GM23338 (cell line): ENCODE data around the gene USP21. TPM values are rescaled to one million over a fixed set of nuclear protein-coding genes. Genes with fewer than 3 reads are reported as not detected.

ENCODE experiments used
- EZH2 ChIP-seq: fragments of 200-600 bp; sonication (generic); IDR thresholded peaks from one replicate; pipeline ENCODE4 v1.8.0; 2017; ENCODE audit warnings: antibody characterized with exemption, mild to moderate bottlenecking, low read depth; ENCODE audit not compliant: unreplicated experiment
- EZH2phosphoT487 ChIP-seq: fragments of 200-600 bp; sonication (generic); IDR thresholded peaks from one replicate; pipeline ENCODE4 v1.8.1; 2018; ENCODE audit warnings: antibody characterized with exemption; ENCODE audit not compliant: unreplicated experiment
- NANOG ChIP-seq: IDR thresholded peaks from 2 replicates; pipeline ENCODE4 v1.6.1; 2016; ENCODE audit warnings: antibody characterized with exemption, borderline replicate concordance
- STAT1 ChIP-seq: IDR thresholded peaks from one replicate; pipeline ENCODE4 v1.6.1; 2016; ENCODE audit warnings: antibody characterized with exemption; ENCODE audit not compliant: unreplicated experiment
- ZNF114 ChIP-seq: fragments of 250-450 bp; sonication (Bioruptor Pico); IDR thresholded peaks from 2 replicates; pipeline ENCODE4 v1.5.0; 2020; ENCODE audit warnings: mild to moderate bottlenecking, moderate library complexity
- ZNF331 ChIP-seq: fragments of 250-450 bp; sonication (Bioruptor Pico); IDR thresholded peaks from 2 replicates; pipeline ENCODE4 v1.5.0; 2020; ENCODE audit warnings: low read depth, mild to moderate bottlenecking, moderate library complexity
- polyA plus RNA-seq: library from polyadenylated mRNA; unstranded; fragments of >200 nt; fragmentation: Nextera tagmentation; extraction: Ambion mirVana; gene quantifications from 2 replicates; pipeline ENCODE4 v1.2.1, GENCODE V29; 2016
- total RNA-seq: library from RNA; depleted of rRNA; stranded (reverse); fragments of >200 nt; shearing (Covaris generic); gene quantifications from 2 replicates; pipeline ENCODE4 v1.2.3, GENCODE V29; 2014
- TF ChIP-seq, protein P1 (sequence below): fragments of 250-450 bp; sonication (Bioruptor Pico); IDR thresholded peaks from 2 replicates; pipeline ENCODE4 v1.5.0; 2020; ENCODE audit warnings: mild to moderate bottlenecking, moderate library complexity
- TF ChIP-seq, protein P2 (sequence below): IDR thresholded peaks from 2 replicates; pipeline ENCODE4 v1.6.1; 2016; ENCODE audit warnings: antibody characterized with exemption

USP21 gene
- total and polyA plus RNA-seq, 2 experiments from 2014 or later = 17.9 to 25.6 TPM

DNA sequence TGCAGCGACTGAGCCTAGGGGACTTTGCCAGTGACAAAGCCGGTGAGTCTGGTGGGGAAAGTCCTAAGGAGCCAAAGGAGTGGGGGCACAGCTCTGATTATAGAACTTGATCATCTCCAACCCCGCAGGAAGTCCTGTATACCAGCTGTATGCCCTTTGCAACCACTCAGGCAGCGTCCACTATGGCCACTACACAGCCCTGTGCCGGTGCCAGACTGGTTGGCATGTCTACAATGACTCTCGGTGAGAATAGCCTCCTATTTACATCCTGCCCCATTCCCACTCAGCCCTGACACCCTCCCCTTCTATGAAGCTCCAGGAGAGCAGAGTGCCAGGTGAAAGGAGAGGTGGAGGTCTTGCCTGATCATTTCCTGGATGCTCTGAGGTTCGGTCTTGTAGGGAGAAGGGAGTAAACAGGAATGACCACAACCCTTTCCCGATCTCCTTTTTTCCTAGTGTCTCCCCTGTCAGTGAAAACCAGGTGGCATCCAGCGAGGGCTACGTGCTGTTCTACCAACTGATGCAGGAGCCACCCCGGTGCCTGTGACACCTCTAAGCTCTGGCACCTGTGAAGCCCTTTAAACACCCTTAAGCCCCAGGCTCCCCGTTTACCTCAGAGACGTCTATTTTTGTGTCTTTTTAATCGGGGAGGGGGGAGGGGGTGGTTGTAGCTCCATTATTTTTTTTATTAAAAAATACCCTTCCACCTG lies 5.8 kb downstream of the USP21 start (continued):
- TF ChIP-seq, protein P1, sequence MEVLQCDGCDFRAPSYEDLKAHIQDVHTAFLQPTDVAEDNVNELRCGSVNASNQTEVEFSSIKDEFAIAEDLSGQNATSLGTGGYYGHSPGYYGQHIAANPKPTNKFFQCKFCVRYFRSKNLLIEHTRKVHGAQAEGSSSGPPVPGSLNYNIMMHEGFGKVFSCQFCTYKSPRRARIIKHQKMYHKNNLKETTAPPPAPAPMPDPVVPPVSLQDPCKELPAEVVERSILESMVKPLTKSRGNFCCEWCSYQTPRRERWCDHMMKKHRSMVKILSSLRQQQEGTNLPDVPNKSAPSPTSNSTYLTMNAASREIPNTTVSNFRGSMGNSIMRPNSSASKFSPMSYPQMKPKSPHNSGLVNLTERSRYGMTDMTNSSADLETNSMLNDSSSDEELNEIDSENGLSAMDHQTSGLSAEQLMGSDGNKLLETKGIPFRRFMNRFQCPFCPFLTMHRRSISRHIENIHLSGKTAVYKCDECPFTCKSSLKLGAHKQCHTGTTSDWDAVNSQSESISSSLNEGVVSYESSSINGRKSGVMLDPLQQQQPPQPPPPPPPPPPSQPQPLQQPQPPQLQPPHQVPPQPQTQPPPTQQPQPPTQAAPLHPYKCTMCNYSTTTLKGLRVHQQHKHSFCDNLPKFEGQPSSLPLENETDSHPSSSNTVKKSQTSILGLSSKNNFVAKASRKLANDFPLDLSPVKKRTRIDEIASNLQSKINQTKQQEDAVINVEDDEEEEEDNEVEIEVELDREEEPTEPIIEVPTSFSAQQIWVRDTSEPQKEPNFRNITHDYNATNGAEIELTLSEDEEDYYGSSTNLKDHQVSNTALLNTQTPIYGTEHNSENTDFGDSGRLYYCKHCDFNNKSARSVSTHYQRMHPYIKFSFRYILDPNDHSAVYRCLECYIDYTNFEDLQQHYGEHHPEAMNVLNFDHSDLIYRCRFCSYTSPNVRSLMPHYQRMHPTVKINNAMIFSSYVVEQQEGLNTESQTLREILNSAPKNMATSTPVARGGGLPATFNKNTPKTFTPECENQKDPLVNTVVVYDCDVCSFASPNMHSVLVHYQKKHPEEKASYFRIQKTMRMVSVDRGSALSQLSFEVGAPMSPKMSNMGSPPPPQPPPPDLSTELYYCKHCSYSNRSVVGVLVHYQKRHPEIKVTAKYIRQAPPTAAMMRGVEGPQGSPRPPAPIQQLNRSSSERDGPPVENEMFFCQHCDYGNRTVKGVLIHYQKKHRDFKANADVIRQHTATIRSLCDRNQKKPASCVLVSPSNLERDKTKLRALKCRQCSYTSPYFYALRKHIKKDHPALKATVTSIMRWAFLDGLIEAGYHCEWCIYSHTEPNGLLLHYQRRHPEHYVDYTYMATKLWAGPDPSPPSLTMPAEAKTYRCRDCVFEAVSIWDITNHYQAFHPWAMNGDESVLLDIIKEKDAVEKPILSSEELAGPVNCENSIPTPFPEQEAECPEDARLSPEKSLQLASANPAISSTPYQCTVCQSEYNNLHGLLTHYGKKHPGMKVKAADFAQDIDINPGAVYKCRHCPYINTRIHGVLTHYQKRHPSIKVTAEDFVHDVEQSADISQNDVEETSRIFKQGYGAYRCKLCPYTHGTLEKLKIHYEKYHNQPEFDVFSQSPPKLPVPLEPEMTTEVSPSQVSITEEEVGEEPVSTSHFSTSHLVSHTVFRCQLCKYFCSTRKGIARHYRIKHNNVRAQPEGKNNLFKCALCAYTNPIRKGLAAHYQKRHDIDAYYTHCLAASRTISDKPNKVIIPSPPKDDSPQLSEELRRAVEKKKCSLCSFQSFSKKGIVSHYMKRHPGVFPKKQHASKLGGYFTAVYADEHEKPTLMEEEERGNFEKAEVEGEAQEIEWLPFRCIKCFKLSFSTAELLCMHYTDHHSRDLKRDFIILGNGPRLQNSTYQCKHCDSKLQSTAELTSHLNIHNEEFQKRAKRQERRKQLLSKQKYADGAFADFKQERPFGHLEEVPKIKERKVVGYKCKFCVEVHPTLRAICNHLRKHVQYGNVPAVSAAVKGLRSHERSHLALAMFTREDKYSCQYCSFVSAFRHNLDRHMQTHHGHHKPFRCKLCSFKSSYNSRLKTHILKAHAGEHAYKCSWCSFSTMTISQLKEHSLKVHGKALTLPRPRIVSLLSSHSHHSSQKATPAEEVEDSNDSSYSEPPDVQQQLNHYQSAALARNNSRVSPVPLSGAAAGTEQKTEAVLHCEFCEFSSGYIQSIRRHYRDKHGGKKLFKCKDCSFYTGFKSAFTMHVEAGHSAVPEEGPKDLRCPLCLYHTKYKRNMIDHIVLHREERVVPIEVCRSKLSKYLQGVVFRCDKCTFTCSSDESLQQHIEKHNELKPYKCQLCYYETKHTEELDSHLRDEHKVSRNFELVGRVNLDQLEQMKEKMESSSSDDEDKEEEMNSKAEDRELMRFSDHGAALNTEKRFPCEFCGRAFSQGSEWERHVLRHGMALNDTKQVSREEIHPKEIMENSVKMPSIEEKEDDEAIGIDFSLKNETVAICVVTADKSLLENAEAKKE (CRISPR knock-in tag) = no peak
- TF ChIP-seq ZNF114 (no peak), NANOG (no peak), EZH2phosphoT487 (no peak), EZH2 (no peak), ZNF331 (CRISPR knock-in tag) (no peak), STAT1 (no peak)
- TF ChIP-seq, protein P2, sequence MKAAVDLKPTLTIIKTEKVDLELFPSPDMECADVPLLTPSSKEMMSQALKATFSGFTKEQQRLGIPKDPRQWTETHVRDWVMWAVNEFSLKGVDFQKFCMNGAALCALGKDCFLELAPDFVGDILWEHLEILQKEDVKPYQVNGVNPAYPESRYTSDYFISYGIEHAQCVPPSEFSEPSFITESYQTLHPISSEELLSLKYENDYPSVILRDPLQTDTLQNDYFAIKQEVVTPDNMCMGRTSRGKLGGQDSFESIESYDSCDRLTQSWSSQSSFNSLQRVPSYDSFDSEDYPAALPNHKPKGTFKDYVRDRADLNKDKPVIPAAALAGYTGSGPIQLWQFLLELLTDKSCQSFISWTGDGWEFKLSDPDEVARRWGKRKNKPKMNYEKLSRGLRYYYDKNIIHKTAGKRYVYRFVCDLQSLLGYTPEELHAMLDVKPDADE = no peak
